Thyroid gland (tissue), 4 donors: ENCODE results near the gene MKKS.

ENCODE experiments used
- CTCF ChIP-seq, 6 experiments: fragments of 200-600 bp in 3 of 6; fragments of 450-650 bp in 3 of 6; sonication (generic) in 3 of 6; IDR thresholded peaks; one replicate each; pipeline ENCODE4 v1.5.1; 2016 to 2019; ENCODE audit warnings: antibody characterized with exemption in 6 of 6, mild to moderate bottlenecking in 2 of 6, inconsistent platforms in 1 of 6, moderate library complexity in 1 of 6
- POLR2A ChIP-seq, 2 donors: fragments of 450-650 bp; IDR thresholded peaks; one replicate each; pipeline ENCODE4 v1.6.1; 2017; ENCODE audit warnings: antibody characterized with exemption in 2 of 2, mild to moderate bottlenecking in 2 of 2, moderate library complexity in 1 of 2

DNA sequence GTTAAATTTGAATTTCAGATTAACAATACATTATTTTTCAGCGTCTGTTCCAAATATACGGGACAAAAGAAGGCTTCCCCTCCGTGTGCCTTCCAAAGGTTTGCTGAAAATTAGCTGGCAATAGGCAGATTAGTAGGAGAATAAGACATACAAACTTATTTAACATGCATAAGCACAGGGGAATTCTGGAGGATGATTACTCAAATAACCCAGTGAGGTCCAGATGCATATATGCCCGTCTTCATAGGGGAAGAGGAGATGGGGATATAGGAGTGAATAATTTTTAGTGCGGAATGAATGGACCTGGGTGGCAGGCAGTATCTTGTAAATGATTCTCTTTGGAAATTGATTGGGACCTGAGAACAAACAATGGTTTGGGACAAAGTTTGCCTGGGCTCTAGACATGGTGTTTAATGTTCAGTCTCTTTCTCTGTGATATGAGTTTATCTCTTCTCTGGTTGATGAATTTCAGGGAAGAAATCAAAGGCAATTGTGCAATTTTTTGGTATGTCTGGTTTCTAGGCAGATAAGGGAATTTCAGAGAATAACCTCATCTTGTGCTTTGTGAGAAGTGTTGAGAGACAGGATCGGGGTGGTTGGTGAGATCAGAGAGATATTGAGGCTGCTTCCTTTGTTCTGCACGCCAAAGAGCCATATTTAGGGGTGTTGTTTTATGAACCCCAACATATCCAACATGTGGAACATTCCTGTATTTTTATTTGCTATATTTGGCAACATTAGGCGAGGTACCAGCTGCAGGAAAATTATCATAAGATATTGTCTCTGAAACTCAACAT lies 63.7 kb downstream of the MKKS start:
- TF ChIP-seq POLR2A (IDR thresholded peaks at IDR 0.05) (no peak), CTCF (IDR thresholded peaks at IDR 0.05) (no peak)
